ENCODE results near the gene SAG.
A peak's percentile ranks its signal among the peaks of the same experiment; 100 is the strongest.
"Not testable (repeated sequence)": the region's sequence is repeated elsewhere in the genome, so short reads cannot be mapped to it uniquely, and the experiment has no call there.

The SAG gene

DNA sequence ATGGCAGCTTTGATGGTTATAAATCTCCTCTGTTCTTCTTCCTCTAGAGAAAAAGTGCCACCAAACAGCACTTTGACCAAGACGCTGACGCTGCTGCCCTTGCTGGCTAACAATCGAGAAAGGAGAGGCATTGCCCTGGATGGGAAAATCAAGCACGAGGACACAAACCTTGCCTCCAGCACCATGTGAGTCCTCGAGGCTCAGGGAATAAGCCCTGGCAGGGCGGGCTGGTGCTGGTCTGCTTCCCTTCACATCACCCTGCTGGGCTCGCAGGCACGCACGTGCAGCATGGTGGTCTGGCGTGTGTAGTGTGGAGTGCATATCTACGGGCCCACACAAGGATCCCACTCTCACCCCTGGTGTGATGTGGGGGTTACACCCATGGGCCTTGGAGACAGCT, 27.3 kb downstream of the SAG start:
- DNase-seq = no peak

DNA sequence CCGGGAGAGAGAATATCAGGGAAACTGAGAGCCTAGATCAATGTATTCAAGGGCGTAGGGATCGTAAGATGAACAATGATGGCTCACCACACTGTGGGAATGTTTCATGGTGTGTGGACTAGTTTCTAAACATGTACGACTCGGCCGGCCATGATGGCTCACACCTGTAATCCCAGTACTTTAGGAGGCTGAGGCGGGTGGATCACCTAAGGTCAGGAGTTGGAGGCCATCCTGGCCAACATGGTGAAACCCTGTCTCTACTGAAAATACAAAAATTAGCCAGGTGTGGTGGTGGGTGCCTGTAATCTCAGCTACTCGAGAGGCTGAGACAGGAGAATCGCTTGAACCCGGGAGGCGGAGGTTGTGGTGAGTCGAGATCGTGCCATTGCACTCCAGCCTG, 28.5 kb downstream of the SAG start:
- not testable (repeated sequence) for DNase-seq

- no peak for DNase-seq
Observed at GRCh38 chr2:233336541-233336940, 28.9 kb downstream of the SAG start.

DNA sequence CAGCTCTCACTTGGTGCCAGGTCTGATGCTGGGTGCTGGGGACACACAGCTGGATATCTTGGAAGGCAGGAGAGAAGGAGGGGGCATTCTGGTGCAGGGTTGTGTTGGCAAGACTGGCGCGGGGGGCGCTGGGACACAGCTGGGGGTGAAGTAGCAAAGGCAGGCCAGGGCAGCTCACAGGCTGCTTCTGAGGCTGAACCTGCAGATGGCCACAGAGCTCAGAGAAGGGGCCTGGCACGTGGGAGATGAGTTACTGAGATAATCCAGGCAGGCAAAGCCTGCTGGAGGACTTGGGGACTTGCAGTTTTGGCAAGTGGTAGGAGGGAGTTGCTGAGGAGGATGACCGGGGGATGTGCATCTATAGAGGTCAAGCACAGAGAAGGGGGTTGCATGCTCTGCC, 30.4 kb downstream of the SAG start:
- no peak for DNase-seq

DNA sequence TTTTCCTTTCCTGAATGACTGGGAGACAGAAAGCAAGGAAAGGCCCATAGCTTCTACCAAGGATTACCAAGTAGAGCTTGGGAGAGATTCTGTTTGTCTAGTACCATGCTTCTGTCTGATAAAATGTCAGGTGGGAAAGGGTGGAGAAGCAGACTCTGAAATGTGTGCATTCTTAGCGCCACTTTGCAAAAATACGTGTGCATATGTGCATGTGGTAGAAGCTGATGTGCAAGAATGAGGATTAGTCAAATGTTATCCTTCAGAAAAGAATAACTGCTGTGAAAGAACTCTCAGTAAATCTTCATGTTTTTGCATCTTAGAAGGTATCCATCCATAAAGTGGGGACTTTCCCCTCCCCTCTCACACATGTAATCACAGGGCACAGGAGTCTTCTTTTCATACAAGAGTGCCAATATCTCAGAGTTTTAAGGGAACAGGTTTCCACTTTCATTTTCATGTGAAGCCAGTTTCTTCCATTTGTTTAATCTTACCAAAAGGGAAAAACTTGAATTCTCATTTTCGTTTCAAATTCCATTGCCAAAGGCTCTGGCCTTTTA, 31.3 kb downstream of the SAG start:
- DNase-seq = no peak

- DNase-seq = no peak
Observed at GRCh38 chr2:233339427-233339826, 31.8 kb downstream of the SAG start.

- DNase-seq = no peak
Observed at GRCh38 chr2:233341296-233341695, 33.7 kb downstream of the SAG start.

- no peak for DNase-seq
Observed at GRCh38 chr2:233342301-233342700, 34.7 kb downstream of the SAG start.

DNA sequence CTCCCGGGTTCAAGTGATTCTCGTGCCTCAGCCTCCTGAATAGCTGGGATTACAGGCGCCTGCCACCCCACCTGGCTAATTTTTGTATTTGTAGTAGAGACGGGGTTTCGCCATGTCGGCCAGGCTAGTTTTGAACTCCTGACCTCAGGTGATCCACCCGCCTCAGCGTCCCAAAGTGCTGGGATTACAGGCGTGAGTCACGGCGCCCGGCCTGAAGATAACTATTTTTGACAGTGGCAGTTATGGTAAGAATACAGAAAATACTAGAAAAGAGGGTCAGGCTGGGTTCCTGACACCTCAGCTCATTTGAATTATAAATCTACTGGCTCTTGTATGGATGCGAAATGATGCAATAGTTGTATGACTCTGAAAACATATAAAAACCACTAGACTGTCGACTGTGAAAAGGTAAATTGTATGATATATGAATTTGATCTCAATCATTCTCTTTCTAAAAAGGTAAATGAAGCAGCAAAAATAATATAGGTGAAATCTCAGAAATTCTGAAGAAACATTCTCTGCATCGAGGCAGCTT, 35.6 kb downstream of the SAG start:
- no peak for DNase-seq

GRCh38 chr2:233346376-233346775, 38.8 kb downstream of the SAG start:
- DNase-seq = no peak

GRCh38 chr2:233346930-233347329, 39.3 kb downstream of the SAG start:
- no peak for DNase-seq

DNA sequence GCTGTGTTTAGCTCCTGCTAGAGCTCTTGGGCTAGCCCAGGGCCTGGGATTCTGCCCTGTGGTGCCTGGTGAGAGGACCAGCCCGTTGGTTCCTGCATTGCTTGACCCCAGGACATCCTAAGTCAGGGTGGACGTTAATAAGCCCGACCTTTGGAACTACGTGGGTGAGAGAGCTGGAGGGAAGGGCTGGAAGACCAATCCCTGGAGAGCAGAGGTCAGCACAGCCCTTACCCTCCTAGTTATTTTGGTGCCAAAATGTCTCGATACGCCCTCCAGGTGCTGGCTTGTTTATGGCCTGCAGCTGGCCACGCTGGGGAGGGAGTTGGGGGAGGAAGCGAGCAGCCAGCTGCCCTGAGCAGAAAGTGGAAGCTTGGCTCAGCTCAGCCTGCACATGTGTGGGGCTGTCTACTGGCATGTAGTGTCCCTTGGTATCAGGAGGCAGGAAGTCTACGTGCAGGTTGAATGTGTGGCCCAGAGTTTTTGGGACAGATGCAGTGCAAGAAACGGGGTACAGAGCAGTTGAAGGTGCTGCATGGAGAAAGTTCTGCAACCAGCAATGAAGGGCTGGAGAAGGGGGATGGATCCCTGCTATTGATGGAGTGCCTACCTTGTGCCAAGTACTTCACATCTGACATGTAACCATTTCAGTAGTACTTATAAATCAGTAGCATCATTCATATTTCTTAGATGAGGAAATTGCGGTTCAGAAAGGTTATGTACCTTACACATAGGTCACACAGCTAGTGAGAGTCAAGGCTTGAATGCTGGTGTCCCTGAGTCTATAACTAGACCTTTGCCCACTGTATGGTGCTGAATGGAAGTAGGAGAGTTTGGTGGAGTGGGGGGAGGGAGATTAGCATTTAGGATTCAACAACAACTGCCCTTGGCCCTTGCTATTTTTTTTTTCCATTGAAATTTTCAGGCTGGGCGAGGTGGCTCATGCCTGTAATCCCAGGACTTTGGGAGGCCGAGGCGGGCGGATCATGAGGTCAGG, 41.7 kb downstream of the SAG start:
- no peak for DNase-seq

DNA sequence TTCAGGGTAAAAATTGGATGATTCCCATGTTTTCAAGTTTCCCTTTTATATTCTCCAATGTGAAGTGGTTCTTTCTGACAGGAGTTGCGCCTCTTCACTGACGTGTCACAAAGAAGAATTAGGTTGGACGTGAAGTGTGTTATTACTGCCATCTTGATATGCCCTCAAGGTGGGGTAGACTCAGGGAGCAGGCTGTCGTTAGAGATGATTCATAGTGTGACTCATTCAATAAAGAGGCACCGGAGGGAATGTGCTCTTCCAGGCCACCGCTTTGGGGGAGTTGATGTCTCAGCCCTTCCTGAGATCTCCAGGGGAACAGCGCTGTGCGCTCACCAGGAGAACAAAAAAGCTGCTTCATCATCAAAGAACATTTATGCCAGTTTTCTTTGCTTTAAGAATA, 43.1 kb downstream of the SAG start:
- peak; percentile 55 for DNase-seq

DNA sequence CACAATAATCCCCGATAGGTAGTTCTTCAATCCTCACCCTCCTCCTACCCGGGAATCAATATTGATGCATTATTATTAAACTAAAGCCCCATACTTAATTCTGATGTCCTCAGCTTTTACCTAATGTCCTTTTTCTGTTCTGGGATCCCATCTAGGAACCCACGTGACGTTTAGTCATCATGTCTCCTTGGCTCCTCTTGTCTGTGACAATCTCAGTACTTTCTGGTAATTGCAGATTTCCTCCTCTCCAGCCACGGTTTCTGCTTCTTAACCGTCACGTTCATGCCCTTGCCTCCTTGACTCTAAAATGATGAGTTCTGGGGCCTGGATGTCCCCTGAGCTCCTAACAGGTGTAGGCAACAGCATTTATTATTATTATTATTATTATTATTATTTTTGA, 43.8 kb downstream of the SAG start:
- DNase-seq = no peak

- no peak for DNase-seq
Observed at GRCh38 chr2:233352141-233352842, 44.7 kb downstream of the SAG start.

GRCh38 chr2:233353101-233353768, 45.6 kb downstream of the SAG start:
- no peak for DNase-seq

GRCh38 chr2:233353769-233354499, 46.3 kb downstream of the SAG start, which contains the start of gene DGKD:
DGKD (plus strand) TSS chr2:233354494; CDS start chr2:233354519, 25 bp downstream.
- DNase-seq = peak; percentile 73 to 74

DNA sequence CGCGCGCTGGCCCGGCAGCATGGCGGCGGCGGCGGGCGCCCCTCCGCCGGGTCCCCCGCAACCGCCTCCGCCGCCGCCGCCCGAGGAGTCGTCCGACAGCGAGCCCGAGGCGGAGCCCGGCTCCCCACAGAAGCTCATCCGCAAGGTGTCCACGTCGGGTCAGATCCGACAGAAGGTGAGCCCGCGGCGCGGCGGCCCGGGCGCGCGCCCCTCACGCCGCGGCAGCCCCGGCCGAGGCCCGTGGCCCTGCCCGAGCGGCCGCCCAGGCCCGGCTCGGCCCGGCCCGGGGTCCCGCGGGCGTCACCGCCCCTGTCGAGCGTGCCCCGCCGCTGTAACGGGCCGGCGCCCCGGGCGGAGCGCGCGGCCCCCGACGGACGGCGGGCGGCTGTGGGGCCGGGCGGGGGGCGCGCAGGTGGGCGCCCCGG, 46.9 kb downstream of the SAG start:
- DNase-seq = no peak

GRCh38 chr2:233354971-233355574, 47.5 kb downstream of the SAG start:
- DNase-seq = peak in 1 of 2 donors; percentile 11

GRCh38 chr2:233355916-233356315, 48.3 kb downstream of the SAG start:
- no peak for DNase-seq

GRCh38 chr2:233356546-233357308, 49.1 kb downstream of the SAG start:
- DNase-seq = no peak
